ENCODE measurements around the gene GAGE12G. TPM values are rescaled to one million over a fixed set of nuclear protein-coding genes. Genes with fewer than 3 reads are reported as not detected.
A peak's percentile ranks its signal among the peaks of the same experiment; 100 is the strongest.
"Not testable (repeated sequence)": the region's sequence is repeated elsewhere in the genome, so short reads cannot be mapped to it uniquely, and the experiment has no call there.

GAGE12G gene
- total RNA-seq, result not detected

- H3K4me1 ChIP-seq; H3K9me3 ChIP-seq; H3K36me3 ChIP-seq; H3K27ac ChIP-seq; H3K4me3 ChIP-seq; H3K27me3 ChIP-seq; DNase-seq (ENCODE audit: low spot score in 2 of 2): not testable (repeated sequence)
- no CpG with 5 or more reads among the region's 16 CpGs for WGBS
Observed at GRCh38 chrX:49570100-49570499, at the start of gene GAGE12G. TSS of gene GAGE12G (plus strand) at chrX:49570400. CDS start at chrX:49571555, 1,155 bp downstream.

- WGBS, result no CpG with 5 or more reads among the region's 16 CpGs
- H3K4me3 ChIP-seq; H3K4me1 ChIP-seq; H3K27ac ChIP-seq; H3K9me3 ChIP-seq; H3K27me3 ChIP-seq; DNase-seq (ENCODE audit: low spot score in 2 of 2); H3K36me3 ChIP-seq: not testable (repeated sequence)
Observed at GRCh38 chrX:49531877-49532276, 38.3 kb upstream of the GAGE12G start, which contains the start of gene GAGE12C. TSS of gene GAGE12C (plus strand) at chrX:49532177. CDS start at chrX:49533332, 1,155 bp downstream.

- H3K27ac ChIP-seq; H3K27me3 ChIP-seq; H3K9me3 ChIP-seq; DNase-seq (ENCODE audit: low spot score in 2 of 2); H3K36me3 ChIP-seq; H3K4me3 ChIP-seq; H3K4me1 ChIP-seq: not testable (repeated sequence)
- WGBS, result no CpG with 5 or more reads among the region's 16 CpGs
Observed at GRCh38 chrX:49541433-49541832, 28.8 kb upstream of the GAGE12G start, which contains the start of gene GAGE12D. TSS of gene GAGE12D (plus strand) at chrX:49541733. CDS start at chrX:49542888, 1,155 bp downstream.

- not testable (repeated sequence) for H3K36me3 ChIP-seq; H3K9me3 ChIP-seq; H3K4me3 ChIP-seq; DNase-seq (ENCODE audit: low spot score in 2 of 2); H3K4me1 ChIP-seq; H3K27ac ChIP-seq; H3K27me3 ChIP-seq
- WGBS, result no CpG with 5 or more reads among the region's 16 CpGs
Observed at GRCh38 chrX:49550989-49551388, 19.2 kb upstream of the GAGE12G start, which contains the start of gene GAGE12E. TSS of gene GAGE12E (plus strand) at chrX:49551289. CDS start at chrX:49552444, 1,155 bp downstream.

GRCh38 chrX:49560542-49560941 is 9.7 kb upstream of the GAGE12G start, which contains the start of gene GAGE12F:
TSS of gene GAGE12F (plus strand) at chrX:49560842. CDS start at chrX:49561997, 1,155 bp downstream.
- no CpG with 5 or more reads among the region's 16 CpGs for WGBS
- not testable (repeated sequence) for H3K4me1 ChIP-seq; DNase-seq (ENCODE audit: low spot score in 2 of 2); H3K36me3 ChIP-seq; H3K9me3 ChIP-seq; H3K27ac ChIP-seq; H3K27me3 ChIP-seq; H3K4me3 ChIP-seq

GRCh38 chrX:49568728-49569127 is 1.5 kb upstream of the GAGE12G start:
- not testable (repeated sequence) for H3K27me3 ChIP-seq, H3K36me3 ChIP-seq, H3K4me3 ChIP-seq, H3K4me1 ChIP-seq, H3K27ac ChIP-seq, H3K9me3 ChIP-seq
- WGBS, result no CpG with 5 or more reads among the region's 11 CpGs
- peak in 1 of 2 donors; percentile 31 for DNase-seq (ENCODE audit: low spot score in 2 of 2)

- not testable (repeated sequence) for H3K36me3 ChIP-seq, H3K4me1 ChIP-seq, H3K27me3 ChIP-seq, H3K4me3 ChIP-seq, H3K27ac ChIP-seq, H3K9me3 ChIP-seq
- WGBS, result 96% methylated on average over 10 of the region's 13 CpGs
- DNase-seq (ENCODE audit: low spot score in 2 of 2), result peak in 1 of 2 donors; percentile 20
Observed at GRCh38 chrX:49569152-49569551, 1.0 kb upstream of the GAGE12G start.

- not testable (repeated sequence) for H3K27ac ChIP-seq; H3K9me3 ChIP-seq; DNase-seq (ENCODE audit: low spot score in 2 of 2); H3K27me3 ChIP-seq; H3K4me1 ChIP-seq; H3K4me3 ChIP-seq; H3K36me3 ChIP-seq
- WGBS, result no CpG with 5 or more reads among the region's 16 CpGs
Observed at GRCh38 chrX:49579649-49580048, 9.4 kb downstream of the GAGE12G start, which contains the start of gene GAGE12H. TSS of gene GAGE12H (plus strand) at chrX:49579949. CDS start at chrX:49581104, 1,155 bp downstream.

- WGBS, result no CpG with 5 or more reads among the region's 16 CpGs
- H3K27me3 ChIP-seq; H3K27ac ChIP-seq; DNase-seq (ENCODE audit: low spot score in 2 of 2); H3K4me3 ChIP-seq; H3K4me1 ChIP-seq; H3K36me3 ChIP-seq; H3K9me3 ChIP-seq: not testable (repeated sequence)
Observed at GRCh38 chrX:49589196-49589595, 19.0 kb downstream of the GAGE12G start, which contains the start of gene GAGE2A. TSS of gene GAGE2A (plus strand) at chrX:49589496. CDS start at chrX:49590651, 1,155 bp downstream.

GRCh38 chrX:49589769-49590478 is 19.7 kb downstream of the GAGE12G start:
- WGBS, result 95% methylated on average over 34 of the region's 37 CpGs
- not testable (repeated sequence) for H3K4me3 ChIP-seq, H3K4me1 ChIP-seq, H3K36me3 ChIP-seq, H3K9me3 ChIP-seq, H3K27ac ChIP-seq, H3K27me3 ChIP-seq
- DNase-seq (ENCODE audit: low spot score in 2 of 2), result peak in 1 of 2 donors; percentile 81

- not testable (repeated sequence) for H3K9me3 ChIP-seq; H3K4me3 ChIP-seq; H3K27me3 ChIP-seq; DNase-seq (ENCODE audit: low spot score in 2 of 2); H3K36me3 ChIP-seq; H3K27ac ChIP-seq; H3K4me1 ChIP-seq
- 89% methylated on average over 15 of the region's 17 CpGs for WGBS
Observed at GRCh38 chrX:49590488-49590887, 20.3 kb downstream of the GAGE12G start.

GRCh38 chrX:49598720-49599119 is 28.5 kb downstream of the GAGE12G start, which contains the start of gene GAGE1:
TSS of gene GAGE1 (plus strand) at chrX:49599020. CDS start at chrX:49600175, 1,155 bp downstream.
- H3K9me3 ChIP-seq; H3K4me1 ChIP-seq; H3K27ac ChIP-seq; H3K27me3 ChIP-seq; DNase-seq (ENCODE audit: low spot score in 2 of 2); H3K36me3 ChIP-seq; H3K4me3 ChIP-seq: not testable (repeated sequence)
- no CpG with 5 or more reads among the region's 16 CpGs for WGBS

Measured in suprapubic skin (tissue), 4 donors.